ENCODE results near the gene GALNT10. TPM values are rescaled to one million over a fixed set of nuclear protein-coding genes. Genes with fewer than 3 reads are reported as not detected.

GALNT10 gene
- total RNA-seq, 1 donor from 2014 or later = 11.5 TPM

DNA sequence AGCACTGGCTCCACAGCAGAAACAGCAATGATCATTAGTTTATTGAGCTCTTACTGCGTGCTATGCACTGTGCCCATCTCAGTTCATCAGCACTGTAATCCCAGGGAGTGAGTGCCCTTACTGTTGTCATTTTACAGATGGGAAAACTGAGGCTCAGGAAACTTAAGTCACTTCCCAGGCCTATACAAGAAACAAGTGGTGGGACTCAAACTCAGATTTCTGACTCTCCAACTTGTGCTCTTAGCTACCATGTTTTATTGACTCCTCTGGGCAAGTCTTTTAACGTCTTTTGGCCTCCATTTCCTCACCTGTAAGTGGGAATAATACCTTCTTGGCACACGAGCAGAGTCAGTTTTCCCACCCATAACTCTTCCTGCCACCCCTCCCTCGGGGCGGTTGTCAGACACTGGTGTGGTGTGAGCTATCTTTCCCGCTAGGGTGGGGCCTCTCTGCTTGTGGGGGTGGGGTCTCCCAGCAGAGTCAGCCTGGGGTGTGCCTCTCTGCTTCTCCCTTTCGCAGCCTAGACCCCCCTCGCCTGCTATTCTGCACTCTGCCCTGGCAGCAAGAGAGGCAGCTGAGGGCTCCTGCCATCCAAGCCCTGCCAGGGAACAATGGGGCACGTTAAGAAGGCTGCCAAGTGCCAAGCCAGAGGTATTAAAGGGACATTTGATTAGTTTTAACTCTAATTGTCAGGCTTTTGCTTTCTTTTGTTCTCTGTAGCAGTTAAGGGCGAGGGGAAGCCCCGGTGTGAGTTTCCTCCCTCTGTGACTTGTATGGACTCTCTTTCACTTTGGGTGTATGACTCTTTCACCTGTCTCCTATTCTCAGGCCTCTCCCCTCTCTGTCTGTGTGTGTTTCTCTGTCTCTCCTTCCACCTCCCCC is 12.1 kb downstream of the GALNT10 start:
- peaks cover 7% of the 10 kb centered on the region for H3K36me3 ChIP-seq
- TF ChIP-seq, protein P1, sequence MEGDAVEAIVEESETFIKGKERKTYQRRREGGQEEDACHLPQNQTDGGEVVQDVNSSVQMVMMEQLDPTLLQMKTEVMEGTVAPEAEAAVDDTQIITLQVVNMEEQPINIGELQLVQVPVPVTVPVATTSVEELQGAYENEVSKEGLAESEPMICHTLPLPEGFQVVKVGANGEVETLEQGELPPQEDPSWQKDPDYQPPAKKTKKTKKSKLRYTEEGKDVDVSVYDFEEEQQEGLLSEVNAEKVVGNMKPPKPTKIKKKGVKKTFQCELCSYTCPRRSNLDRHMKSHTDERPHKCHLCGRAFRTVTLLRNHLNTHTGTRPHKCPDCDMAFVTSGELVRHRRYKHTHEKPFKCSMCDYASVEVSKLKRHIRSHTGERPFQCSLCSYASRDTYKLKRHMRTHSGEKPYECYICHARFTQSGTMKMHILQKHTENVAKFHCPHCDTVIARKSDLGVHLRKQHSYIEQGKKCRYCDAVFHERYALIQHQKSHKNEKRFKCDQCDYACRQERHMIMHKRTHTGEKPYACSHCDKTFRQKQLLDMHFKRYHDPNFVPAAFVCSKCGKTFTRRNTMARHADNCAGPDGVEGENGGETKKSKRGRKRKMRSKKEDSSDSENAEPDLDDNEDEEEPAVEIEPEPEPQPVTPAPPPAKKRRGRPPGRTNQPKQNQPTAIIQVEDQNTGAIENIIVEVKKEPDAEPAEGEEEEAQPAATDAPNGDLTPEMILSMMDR (IDR thresholded peaks at IDR 0.05; ENCODE audit: borderline replicate concordance) = no peak
- DNase-seq = no peak
- no peaks in the 10 kb centered on the region for H3K9me3 ChIP-seq (replicated peaks)
- intact Hi-C loops (cut with micrococcal nuclease) = no loop called here
- peaks cover 50% of the 10 kb centered on the region for H3K4me1 ChIP-seq
- H3K27me3 ChIP-seq (ENCODE audit: low read depth) = no peaks in the 10 kb centered on the region
- H3K27ac ChIP-seq (replicated peaks) = no peak overlapping the region
- H3K4me3 ChIP-seq = no peak overlapping the region

DNA sequence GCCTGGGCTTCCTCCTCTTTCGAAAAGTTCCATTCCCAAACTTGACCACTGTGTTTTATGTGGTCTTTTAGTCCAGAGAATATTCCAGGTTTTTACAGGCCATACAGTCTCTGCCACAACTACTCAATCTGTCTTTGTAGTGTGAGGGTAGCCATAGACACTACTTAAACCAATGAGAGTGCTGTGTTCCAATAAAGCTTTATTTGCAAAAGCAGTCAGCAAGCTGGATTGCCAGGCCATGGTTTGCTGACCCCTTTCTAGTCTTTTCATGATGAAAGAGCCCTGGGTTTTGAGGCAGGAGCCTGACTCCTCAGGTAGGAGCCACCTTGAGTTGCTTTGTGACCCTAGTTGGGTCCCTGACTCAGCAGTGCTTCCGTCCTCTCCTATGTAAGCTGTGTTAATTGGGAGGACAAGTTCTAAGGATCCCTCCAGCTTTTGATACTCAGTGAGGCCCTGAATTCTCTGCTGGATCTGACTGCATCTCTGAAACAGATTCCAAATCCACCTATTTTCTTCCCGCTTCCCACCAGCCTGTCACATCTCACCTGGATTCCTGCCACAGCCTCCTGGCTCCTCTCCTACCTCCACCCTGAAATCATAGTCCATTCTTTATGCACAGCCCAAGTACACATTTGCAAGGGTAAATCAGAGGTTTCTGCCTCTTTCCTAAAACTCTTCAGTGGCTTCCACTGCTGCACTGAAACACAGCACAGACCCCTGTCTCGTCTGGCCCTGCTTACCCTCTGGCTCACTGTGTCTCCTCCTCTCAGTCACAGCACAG is 13.5 kb downstream of the GALNT10 start:
- TF ChIP-seq, protein P1 (IDR thresholded peaks at IDR 0.05; ENCODE audit: borderline replicate concordance) = no peak
- Histone ChIP-seq H3K27ac (replicated peaks) (no peak overlapping the region), H3K9me3 (replicated peaks) (peaks cover 2% of the 10 kb centered on the region), H3K36me3 (peaks cover 2% of the 10 kb centered on the region), H3K4me3 (no peak overlapping the region), H3K27me3 (ENCODE audit: low read depth) (no peaks in the 10 kb centered on the region), H3K4me1 (peaks cover 43% of the 10 kb centered on the region)
- intact Hi-C loops (cut with micrococcal nuclease) = no loop called here
- no peak for DNase-seq

DNA sequence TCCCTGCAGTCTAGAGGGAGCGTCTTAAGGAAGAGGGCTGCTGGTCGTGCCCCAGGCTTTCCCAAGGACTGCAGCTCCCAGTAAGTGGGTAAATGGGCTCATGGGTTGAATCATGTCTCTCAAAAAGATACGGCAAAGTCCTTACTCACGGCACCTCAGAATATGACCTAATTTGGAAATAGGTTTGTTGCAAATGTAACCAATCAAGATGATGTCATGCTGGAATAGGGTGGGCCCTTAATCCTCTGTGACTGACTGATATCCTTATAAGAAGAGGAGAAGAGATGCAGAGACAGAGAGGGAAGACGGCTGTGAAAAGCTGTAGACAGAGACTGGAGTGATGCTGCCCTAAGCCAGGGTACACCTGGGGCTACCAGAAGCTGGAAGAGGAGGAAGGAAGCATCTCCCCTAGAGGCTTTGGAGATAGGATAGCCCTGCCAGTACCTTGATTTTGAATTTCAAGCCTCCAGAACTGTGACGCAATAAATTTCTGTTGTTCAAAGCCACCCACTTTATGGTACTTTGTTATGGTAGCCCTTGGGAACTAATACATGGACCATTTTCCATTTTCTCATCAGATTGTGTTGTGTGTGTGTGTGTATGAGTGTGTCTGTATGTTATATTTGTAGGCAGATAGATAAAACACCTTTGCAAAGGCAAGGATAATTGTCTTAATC is 15.0 kb downstream of the GALNT10 start:
- intact Hi-C loops (cut with micrococcal nuclease) = no loop called here
- Histone ChIP-seq H3K27ac (replicated peaks) (no peak overlapping the region), H3K27me3 (ENCODE audit: low read depth) (no peaks in the 10 kb centered on the region)

DNA sequence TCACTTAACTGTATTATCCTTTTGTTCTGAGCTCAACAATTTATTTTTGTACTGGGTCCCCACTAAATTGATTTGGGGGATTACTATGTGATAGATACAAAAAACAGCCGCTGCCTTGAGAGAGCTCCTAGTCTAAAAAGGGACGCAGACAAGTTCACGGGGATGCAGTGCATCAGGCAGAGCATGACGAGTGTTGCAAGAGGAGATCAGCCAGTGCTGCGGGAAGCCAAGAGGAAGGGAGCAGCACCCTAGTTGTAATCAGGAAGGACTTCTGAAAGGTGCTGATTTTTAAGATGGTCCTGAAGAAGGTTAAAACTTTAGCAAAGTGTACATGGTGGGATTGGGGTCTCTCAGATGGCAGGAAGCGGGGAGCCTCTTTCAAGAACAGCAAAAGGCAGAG is 15.8 kb downstream of the GALNT10 start:
- Histone ChIP-seq H3K27me3 (ENCODE audit: low read depth) (no peaks in the 10 kb centered on the region), H3K4me3 (no peak overlapping the region), H3K4me1 (peaks cover 32% of the 10 kb centered on the region), H3K9me3 (replicated peaks) (peaks cover 6% of the 10 kb centered on the region), H3K36me3 (peaks cover 6% of the 10 kb centered on the region), H3K27ac (replicated peaks) (no peak overlapping the region)
- TF ChIP-seq, protein P1 (IDR thresholded peaks at IDR 0.05; ENCODE audit: borderline replicate concordance) = no peak
- no peak for DNase-seq
- intact Hi-C loops (cut with micrococcal nuclease) = no loop called here

More for the DNA sequence above, 15.0 kb downstream of the GALNT10 start:
- H3K9me3 ChIP-seq (replicated peaks) = peaks cover 6% of the 10 kb centered on the region
- TF ChIP-seq, protein P1 (IDR thresholded peaks at IDR 0.05; ENCODE audit: borderline replicate concordance) = no peak
- DNase-seq = no peak
- H3K4me3 ChIP-seq = no peak overlapping the region
- peaks cover 32% of the 10 kb centered on the region for H3K4me1 ChIP-seq
- peaks cover 6% of the 10 kb centered on the region for H3K36me3 ChIP-seq

- DNase-seq = no peak
- TF ChIP-seq, protein P1 (IDR thresholded peaks at IDR 0.05; ENCODE audit: borderline replicate concordance) = no peak
- H3K27me3 ChIP-seq (ENCODE audit: low read depth) = no peaks in the 10 kb centered on the region
Observed at GRCh38 chr5:154207204-154207603, 16.7 kb downstream of the GALNT10 start.

More at GRCh38 chr5:154207204-154207603, 16.7 kb downstream of the GALNT10 start:
- intact Hi-C loops (cut with micrococcal nuclease) = no loop called here
- Histone ChIP-seq H3K9me3 (replicated peaks) (peaks cover 6% of the 10 kb centered on the region), H3K27ac (replicated peaks) (no peak overlapping the region), H3K4me3 (no peak overlapping the region), H3K4me1 (peaks cover 28% of the 10 kb centered on the region), H3K36me3 (peaks cover 11% of the 10 kb centered on the region)

Measured in left ventricle myocardium inferior (tissue), 1 donor.